Glutamatergic neuron (in vitro differentiated cells): Measurements from ENCODE around the gene CNR2. TPM values are rescaled to one million over a fixed set of nuclear protein-coding genes. Genes with fewer than 3 reads are reported as not detected.
A peak's percentile ranks its signal among the peaks of the same experiment; 100 is the strongest.
"Not testable (repeated sequence)": the region's sequence is repeated elsewhere in the genome, so short reads cannot be mapped to it uniquely, and the experiment has no call there.

Experiments used
- DNase-seq: peaks from one replicate; pipeline ENCODE4 v3.0.0; 2022
- H3K27ac Mint-ChIP-seq: one replicate; pipeline ENCODE4 v1.8.0; 2020; ENCODE audit warnings: mild to moderate bottlenecking, mixed read lengths, inconsistent platforms; ENCODE audit not compliant: unreplicated experiment
- H3K27me3 Mint-ChIP-seq: one replicate; pipeline ENCODE4 v1.8.0; 2020; ENCODE audit warnings: mild to moderate bottlenecking, moderate library complexity, mixed read lengths, inconsistent platforms; ENCODE audit not compliant: unreplicated experiment
- H3K36me3 Mint-ChIP-seq: one replicate; pipeline ENCODE4 v1.8.0; 2020; ENCODE audit warnings: mild to moderate bottlenecking, mixed read lengths, inconsistent platforms; ENCODE audit not compliant: unreplicated experiment
- H3K4me1 Mint-ChIP-seq: one replicate; pipeline ENCODE4 v1.8.0; 2020; ENCODE audit warnings: mild to moderate bottlenecking, low read depth, mixed read lengths, inconsistent platforms; ENCODE audit not compliant: unreplicated experiment
- H3K4me3 Mint-ChIP-seq: one replicate; pipeline ENCODE4 v1.8.0; 2020; ENCODE audit warnings: mild to moderate bottlenecking, mixed read lengths, inconsistent platforms; ENCODE audit not compliant: unreplicated experiment
- H3K9me3 Mint-ChIP-seq: one replicate; pipeline ENCODE4 v1.8.0; 2020; ENCODE audit warnings: mild to moderate bottlenecking, moderate library complexity, mixed read lengths, inconsistent platforms; ENCODE audit not compliant: unreplicated experiment
- CTCF ChIP-seq: fragments of 200-600 bp; sonication (generic); IDR thresholded peaks from one replicate; pipeline ENCODE4 v1.5.0; 2021; ENCODE audit not compliant: partially characterized antibody, unreplicated experiment
- total RNA-seq: library from RNA; stranded (reverse); fragmentation: NEBNext Ultra II Directional; extraction: Animal tissue kit (Norgen Biotek cat#: 25700); gene quantifications from one replicate; pipeline ENCODE4 v1.2.1, GENCODE V29; 2021; ENCODE audit not compliant: unreplicated experiment

CNR2 gene
- total RNA-seq, 1 donor from 2014 or later: not detected

DNA sequence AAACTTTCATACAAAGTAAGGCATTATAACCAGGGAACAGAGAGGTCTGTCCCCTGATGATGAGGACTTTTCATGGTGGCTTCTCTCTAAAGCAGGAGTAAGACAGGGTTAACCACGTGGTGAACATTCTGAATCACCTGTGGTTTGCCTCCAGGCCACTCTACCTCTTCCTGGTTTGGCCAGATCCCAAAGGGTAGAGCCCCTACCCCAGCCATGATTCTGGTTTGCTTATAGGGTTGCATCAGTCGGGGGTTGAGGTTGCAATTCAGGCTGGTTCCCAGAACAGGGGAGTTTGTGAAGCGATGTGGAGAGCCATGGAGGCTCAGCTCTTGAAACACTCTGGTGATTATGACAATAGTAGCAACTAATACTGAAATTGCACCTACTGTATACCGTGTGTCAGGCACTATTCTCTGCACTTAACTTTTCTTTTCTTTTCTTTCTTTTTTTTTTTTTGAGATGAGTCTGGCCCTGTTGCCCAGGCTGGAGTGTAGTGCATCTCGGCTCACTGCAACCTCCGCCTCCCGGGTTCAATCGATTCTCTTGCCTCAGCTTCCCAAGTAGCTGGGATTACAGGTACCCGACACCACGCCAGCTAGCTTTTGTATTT lies 8.3 kb downstream of the CNR2 start:
- DNase-seq: no peak
- H3K4me3 Mint-ChIP-seq: no peak overlapping the region
- H3K36me3 Mint-ChIP-seq: peaks cover 11% of the 10 kb centered on the region
- no peak for TF ChIP-seq CTCF
- peaks cover 4% of the 10 kb centered on the region for H3K4me1 Mint-ChIP-seq
- H3K27me3 Mint-ChIP-seq: peaks cover 24% of the 10 kb centered on the region
- no peaks in the 10 kb centered on the region for H3K9me3 Mint-ChIP-seq
- no peak overlapping the region for H3K27ac Mint-ChIP-seq

- Mint-ChIP-seq H3K9me3 (no peaks in the 10 kb centered on the region), H3K4me1 (peaks cover 4% of the 10 kb centered on the region), H3K27ac (no peak overlapping the region), H3K4me3 (peak overlapping the region; percentile 52), H3K36me3 (peaks cover 11% of the 10 kb centered on the region), H3K27me3 (peaks cover 24% of the 10 kb centered on the region)
- no peak for DNase-seq
- no peak for TF ChIP-seq CTCF
Measured at GRCh38 chr1:23903754-23904153, 9.4 kb downstream of the CNR2 start.

GRCh38 chr1:23902321-23903278 lies 10.6 kb downstream of the CNR2 start:
- peaks cover 24% of the 10 kb centered on the region for H3K27me3 Mint-ChIP-seq
- TF ChIP-seq CTCF: no peak
- no peak overlapping the region for H3K27ac Mint-ChIP-seq
- DNase-seq: peak; percentile 50
- H3K4me3 Mint-ChIP-seq: peak overlapping the region; percentile 71
- peaks cover 11% of the 10 kb centered on the region for H3K36me3 Mint-ChIP-seq
- H3K9me3 Mint-ChIP-seq: no peaks in the 10 kb centered on the region
- H3K4me1 Mint-ChIP-seq: peaks cover 4% of the 10 kb centered on the region

DNA sequence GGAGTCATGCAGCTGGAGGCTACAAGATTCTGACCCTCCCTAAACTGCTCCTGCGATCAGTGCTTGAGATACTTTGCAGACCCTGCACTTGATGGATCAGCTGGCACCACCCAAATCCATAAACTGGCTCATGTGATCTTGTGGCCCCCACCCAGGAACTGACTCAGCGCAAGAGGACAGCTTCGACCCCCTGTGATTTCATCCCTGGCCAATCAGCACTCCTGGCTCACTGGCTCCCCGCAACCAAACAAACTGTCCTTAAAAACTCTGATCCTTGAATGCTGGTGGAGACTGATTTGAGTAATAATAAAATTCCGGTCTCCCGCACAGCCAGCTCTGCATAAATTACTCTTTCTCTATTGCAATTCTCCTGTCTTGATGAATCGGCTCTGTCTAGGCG lies 13.1 kb downstream of the CNR2 start:
- H3K4me1 Mint-ChIP-seq, H3K27ac Mint-ChIP-seq, H3K9me3 Mint-ChIP-seq, DNase-seq, H3K4me3 Mint-ChIP-seq: not testable (repeated sequence)
- peaks cover 22% of the 10 kb centered on the region for H3K27me3 Mint-ChIP-seq
- peaks cover 11% of the 10 kb centered on the region for H3K36me3 Mint-ChIP-seq

- no peak for TF ChIP-seq CTCF
- no peak for DNase-seq
- Mint-ChIP-seq H3K27me3 (peaks cover 24% of the 10 kb centered on the region), H3K36me3 (peaks cover 11% of the 10 kb centered on the region), H3K27ac (no peak overlapping the region), H3K4me3 (no peak overlapping the region), H3K9me3 (no peaks in the 10 kb centered on the region), H3K4me1 (peaks cover 2% of the 10 kb centered on the region)
Measured at GRCh38 chr1:23899070-23899469, 14.1 kb downstream of the CNR2 start.
